ENCODE data around the gene CEP85L. TPM values are rescaled to one million over a fixed set of nuclear protein-coding genes. Genes with fewer than 3 reads are reported as not detected.

The CEP85L gene
- total RNA-seq, 4 donors from 2014 or later: 2.3 to 7.0 (median 6.6) TPM

DNA sequence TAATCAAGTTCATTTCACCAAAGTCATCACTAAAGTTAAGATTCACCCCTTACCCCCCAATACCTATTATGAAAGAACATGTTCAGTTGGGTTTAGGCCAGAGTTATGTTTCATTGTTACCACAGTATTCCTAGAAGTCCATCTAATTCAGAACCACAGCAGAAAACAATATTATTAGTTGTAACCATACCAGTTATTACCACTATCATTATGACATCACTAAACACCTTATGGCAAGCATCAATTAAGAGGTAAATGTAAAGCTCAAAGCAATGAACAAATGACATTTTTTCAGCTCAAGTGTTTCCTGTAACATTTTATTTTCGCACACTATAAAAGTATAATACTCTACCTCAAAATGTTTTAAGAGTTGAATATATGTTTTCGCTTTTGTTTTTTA lies 4.4 kb downstream of the CEP85L start:
- no peak for TF ChIP-seq POLR2A (IDR thresholded peaks at IDR 0.05)
- TF ChIP-seq, protein P1, sequence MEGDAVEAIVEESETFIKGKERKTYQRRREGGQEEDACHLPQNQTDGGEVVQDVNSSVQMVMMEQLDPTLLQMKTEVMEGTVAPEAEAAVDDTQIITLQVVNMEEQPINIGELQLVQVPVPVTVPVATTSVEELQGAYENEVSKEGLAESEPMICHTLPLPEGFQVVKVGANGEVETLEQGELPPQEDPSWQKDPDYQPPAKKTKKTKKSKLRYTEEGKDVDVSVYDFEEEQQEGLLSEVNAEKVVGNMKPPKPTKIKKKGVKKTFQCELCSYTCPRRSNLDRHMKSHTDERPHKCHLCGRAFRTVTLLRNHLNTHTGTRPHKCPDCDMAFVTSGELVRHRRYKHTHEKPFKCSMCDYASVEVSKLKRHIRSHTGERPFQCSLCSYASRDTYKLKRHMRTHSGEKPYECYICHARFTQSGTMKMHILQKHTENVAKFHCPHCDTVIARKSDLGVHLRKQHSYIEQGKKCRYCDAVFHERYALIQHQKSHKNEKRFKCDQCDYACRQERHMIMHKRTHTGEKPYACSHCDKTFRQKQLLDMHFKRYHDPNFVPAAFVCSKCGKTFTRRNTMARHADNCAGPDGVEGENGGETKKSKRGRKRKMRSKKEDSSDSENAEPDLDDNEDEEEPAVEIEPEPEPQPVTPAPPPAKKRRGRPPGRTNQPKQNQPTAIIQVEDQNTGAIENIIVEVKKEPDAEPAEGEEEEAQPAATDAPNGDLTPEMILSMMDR (IDR thresholded peaks at IDR 0.05): no peak
- H3K4me3 ChIP-seq (ENCODE audit: low read depth, poor library complexity, severe bottlenecking): no peak overlapping the region
- DNase-seq (ENCODE audit: low spot score in 2 of 2): no peak
- 98 to 99% methylated on average over 2 of the region's 2 CpGs for WGBS, 2 donors
- intact Hi-C loops (cut with DNase I; ENCODE audit: low total_unique reads): no loop called here

DNA sequence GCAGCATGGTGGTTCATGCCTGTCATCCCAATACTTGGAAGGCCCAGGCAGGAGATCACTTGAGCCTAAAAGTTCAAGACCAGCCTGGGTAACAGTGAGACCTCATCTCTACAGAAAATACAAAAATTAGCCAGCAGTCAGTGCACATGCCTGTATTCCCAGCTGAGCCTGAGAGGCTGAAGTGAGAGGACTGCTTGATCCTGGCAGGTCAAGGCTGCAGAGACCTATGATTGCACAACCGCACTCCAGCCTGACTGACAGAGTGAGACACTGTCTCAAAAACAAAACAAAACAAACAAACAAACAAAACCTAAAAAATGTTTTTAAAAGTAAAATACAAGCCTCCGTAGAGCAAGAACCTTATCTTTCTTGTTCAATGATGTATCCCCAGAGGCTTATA lies 6.0 kb downstream of the CEP85L start:
- WGBS, 2 donors: 88 to 94% methylated on average over 2 of the region's 2 CpGs
- TF ChIP-seq POLR2A (IDR thresholded peaks at IDR 0.05): no peak
- TF ChIP-seq, protein P1 (IDR thresholded peaks at IDR 0.05): no peak
- intact Hi-C loops (cut with DNase I; ENCODE audit: low total_unique reads): no loop called here
- DNase-seq (ENCODE audit: low spot score in 2 of 2): no peak
- no peak overlapping the region for H3K4me3 ChIP-seq (ENCODE audit: low read depth, poor library complexity, severe bottlenecking)

DNA sequence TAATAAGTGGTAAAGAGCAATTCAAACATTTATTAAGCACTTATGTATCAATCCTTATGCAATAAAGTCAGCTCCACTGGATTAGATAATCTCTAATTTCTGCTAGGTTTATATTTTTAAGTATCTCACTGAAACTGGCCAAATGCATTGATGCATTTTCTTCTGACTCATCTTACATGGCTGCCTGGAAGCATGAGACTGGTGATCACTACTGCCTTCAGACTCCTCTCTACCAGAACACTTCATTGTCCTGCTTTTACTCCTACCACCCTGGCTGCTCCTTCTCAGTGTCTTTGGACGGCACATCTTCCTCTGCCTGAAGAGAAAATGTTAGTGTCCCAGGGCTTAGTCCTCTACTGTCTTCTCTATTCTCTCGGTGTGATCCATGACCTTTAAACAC lies 7.4 kb downstream of the CEP85L start:
- intact Hi-C loops (cut with DNase I; ENCODE audit: low total_unique reads): no loop called here
- TF ChIP-seq, protein P1 (IDR thresholded peaks at IDR 0.05): no peak
- no peak for TF ChIP-seq POLR2A (IDR thresholded peaks at IDR 0.05)
- DNase-seq (ENCODE audit: low spot score in 2 of 2): no peak
- no peak overlapping the region for H3K4me3 ChIP-seq (ENCODE audit: low read depth, poor library complexity, severe bottlenecking)
- 90 to 96% methylated on average over 2 of the region's 2 CpGs for WGBS, 2 donors

DNA sequence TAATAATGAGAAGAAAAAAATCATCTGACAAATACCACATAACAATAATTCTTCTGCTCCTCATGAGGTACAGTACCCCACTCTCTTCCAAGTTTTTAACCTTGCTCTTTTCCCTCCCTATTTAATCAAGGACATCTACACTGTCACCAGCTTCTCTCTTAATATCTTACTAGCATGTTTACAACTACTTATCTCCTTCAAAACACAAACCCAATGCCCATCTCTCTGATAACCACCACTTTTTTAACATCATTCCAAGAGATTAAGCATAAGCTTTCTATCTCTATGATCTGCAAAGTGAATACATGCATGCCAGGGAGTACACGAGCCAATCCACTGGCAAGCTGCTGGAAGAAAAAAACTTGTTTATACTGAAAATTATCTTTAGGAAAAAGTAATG lies 10.3 kb downstream of the CEP85L start:
- H3K4me3 ChIP-seq (ENCODE audit: low read depth, poor library complexity, severe bottlenecking): no peak overlapping the region
- no peak for TF ChIP-seq POLR2A (IDR thresholded peaks at IDR 0.05)
- TF ChIP-seq, protein P1 (IDR thresholded peaks at IDR 0.05): no peak
- intact Hi-C loops (cut with DNase I; ENCODE audit: low total_unique reads): no loop called here
- no peak for DNase-seq (ENCODE audit: low spot score in 2 of 2)
- 33 to 64% methylated on average over 1 of the region's 1 CpG for WGBS, 2 donors

DNA sequence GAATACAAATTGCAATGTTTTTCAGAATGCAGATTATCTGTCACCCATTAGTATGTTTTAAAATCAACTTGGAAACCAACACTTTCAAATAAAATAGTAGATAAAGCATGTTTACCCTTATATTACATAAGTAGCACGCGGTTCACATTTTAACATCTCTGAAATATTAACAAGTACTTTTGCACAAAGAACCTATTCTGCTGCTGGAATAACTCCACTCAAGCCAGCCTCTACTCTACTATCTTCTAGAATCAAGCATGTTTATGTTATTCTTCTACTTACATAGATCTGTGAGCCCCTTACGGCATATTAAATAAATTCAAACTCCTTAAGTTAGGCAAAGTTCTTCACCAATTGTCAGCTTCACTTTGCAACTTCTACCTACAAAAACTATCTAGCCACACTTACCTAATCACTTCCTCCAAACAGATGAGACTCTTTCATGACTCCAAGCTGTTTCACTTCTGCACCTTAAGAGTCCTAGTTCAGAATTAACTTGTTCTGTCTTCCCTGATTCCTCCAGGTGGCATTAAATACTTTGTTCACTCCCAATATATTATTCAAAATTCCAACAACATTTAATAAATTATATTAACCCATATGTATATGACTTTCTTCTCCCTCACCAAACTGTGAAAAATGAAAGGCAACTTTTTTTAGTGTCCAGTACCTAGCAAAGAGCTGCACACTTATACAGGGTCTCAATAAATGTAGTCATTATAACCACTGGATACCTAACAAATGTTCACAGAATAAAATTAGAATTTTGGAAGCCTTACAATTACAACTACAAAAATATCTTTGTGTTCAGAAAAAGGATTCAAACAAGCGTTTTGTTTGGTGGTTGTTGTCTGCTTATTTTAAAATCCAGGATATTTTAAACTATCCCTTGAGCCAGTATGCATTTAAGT lies 12.1 kb downstream of the CEP85L start:
- TF ChIP-seq, protein P1 (IDR thresholded peaks at IDR 0.05): no peak
- no peak overlapping the region for H3K4me3 ChIP-seq (ENCODE audit: low read depth, poor library complexity, severe bottlenecking)
- intact Hi-C loops (cut with DNase I; ENCODE audit: low total_unique reads): no loop called here
- DNase-seq (ENCODE audit: low spot score in 2 of 2): no peak
- 60 to 82% methylated on average over 4 of the region's 4 CpGs for WGBS, 2 donors

DNA sequence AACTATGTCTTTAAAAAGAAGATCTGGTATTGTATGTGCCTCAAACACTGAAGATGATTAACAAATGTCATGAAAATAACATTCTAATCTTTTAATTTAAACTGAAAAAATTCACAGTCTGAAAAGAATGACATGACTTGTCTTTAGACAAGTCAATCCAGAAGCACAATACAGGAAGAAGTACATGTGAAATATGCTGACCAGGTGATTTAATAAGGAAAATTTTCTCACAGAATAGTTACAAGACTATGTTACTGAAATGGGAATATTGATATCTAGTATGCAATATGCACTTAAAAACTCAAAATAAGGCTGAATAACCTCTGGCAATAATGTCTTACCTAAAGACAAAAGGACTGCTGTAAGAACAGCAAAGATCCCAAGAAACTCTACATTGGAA lies 13.1 kb downstream of the CEP85L start:
- H3K4me3 ChIP-seq (ENCODE audit: low read depth, poor library complexity, severe bottlenecking): no peak overlapping the region
- no peak for DNase-seq (ENCODE audit: low spot score in 2 of 2)
- TF ChIP-seq POLR2A (IDR thresholded peaks at IDR 0.05): no peak
- TF ChIP-seq, protein P1 (IDR thresholded peaks at IDR 0.05): no peak
- intact Hi-C loops (cut with DNase I; ENCODE audit: low total_unique reads): no loop called here
